GM21367 (cell line): ENCODE results near the gene ATP4B.

Experiments used
- ATAC-seq: cut with Tn5 transposase; IDR thresholded peaks from one replicate; pipeline ENCODE4 v1.9.1; 2021; ENCODE audit not compliant: unreplicated experiment

ATP4B gene

GRCh38 chr13:113656831-113657671 is 947 bp downstream of the ATP4B start:
- ATAC-seq, result no peak

- no peak for ATAC-seq
Measured at GRCh38 chr13:113656003-113656588, 1.9 kb downstream of the ATP4B start.

- no peak for ATAC-seq
Measured at GRCh38 chr13:113655346-113656002, 2.5 kb downstream of the ATP4B start.

GRCh38 chr13:113654591-113655345 is 3.2 kb downstream of the ATP4B start:
- no peak for ATAC-seq

- ATAC-seq, result no peak
Measured at GRCh38 chr13:113654175-113654560, 3.8 kb downstream of the ATP4B start.

DNA sequence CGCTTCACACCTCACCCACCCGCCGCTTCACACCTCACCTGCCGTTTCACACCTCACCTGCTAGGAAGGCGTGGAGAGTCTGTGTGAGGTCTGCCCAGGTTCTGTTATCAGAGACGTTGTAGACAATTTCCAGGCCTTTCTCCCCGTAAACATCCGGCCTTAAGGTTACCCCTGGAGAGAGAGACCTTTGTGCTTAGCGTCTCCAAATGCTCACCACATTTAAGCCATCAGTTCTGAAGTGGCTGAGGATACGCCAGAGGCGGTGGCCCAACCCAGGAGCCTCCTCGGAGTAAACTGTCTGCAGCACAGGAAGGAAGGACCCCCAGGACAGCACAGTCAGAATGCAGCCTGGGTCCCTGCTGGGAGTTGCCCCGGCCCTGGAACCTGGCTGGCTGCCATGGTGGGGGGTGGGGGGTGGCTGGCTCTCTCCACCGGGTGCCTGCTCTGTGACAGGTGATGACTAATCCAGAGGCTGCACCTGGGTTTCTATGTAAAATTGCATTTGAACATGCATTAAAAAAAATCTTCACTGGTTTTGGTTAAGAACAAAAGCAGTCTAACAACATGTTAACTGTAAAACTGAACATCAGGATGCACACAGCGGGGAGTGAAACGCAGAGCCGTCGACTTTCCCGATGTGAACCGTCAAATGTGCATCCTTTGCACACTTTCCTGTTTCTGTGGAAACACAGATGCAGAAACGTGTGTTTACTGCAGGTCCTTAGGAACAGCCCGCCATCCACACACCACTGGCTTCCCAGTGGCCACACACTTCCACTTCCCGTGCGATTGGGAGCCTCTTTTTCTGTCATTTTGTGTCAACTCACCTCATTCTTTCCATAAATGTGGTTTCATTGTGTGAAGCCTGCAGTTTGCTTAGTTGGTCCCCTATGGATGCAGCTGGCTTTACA is 4.5 kb downstream of the ATP4B start:
- ATAC-seq, result no peak

DNA sequence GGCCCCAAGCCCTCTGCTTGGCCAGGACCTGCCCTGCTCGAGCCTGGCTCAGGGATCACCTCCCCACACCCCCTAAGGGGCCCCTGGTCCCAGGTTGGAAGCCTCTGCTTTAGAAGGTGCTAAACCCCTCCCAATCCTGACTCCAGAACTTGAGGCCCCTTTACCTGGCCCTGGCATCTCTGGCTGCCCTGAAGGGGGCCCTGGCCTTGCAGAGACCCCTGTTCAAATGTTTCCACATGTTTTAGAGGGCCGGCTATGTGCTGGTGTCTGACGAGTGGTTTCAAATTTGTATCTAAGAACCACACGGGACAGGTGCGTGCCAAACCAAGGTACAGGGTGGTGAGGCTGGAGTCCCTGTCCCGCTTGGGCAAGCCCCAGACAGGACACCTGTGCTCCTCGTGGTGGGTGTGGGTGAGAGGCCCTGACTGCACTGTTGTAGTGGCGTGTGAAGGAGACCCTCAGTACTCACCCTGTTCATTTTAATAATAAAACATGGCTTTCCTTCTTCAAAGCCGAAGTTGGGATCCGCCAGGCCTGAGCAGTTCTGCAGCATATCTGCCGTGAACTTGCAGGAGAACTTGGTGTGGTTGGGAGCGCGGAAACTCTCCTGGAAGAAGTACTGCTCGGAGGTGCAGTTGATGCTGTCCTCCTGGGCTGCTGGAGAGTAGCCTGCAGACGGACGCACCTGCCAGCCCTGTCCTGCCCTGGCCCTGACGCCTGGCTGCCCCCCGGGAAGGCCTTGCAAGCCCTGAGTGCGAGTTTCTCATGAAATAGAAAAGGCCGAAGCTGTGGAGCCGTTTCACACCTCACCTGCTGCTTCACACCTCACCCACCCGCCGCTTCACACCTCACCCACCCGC is 5.4 kb downstream of the ATP4B start:
- ATAC-seq, result no peak

DNA sequence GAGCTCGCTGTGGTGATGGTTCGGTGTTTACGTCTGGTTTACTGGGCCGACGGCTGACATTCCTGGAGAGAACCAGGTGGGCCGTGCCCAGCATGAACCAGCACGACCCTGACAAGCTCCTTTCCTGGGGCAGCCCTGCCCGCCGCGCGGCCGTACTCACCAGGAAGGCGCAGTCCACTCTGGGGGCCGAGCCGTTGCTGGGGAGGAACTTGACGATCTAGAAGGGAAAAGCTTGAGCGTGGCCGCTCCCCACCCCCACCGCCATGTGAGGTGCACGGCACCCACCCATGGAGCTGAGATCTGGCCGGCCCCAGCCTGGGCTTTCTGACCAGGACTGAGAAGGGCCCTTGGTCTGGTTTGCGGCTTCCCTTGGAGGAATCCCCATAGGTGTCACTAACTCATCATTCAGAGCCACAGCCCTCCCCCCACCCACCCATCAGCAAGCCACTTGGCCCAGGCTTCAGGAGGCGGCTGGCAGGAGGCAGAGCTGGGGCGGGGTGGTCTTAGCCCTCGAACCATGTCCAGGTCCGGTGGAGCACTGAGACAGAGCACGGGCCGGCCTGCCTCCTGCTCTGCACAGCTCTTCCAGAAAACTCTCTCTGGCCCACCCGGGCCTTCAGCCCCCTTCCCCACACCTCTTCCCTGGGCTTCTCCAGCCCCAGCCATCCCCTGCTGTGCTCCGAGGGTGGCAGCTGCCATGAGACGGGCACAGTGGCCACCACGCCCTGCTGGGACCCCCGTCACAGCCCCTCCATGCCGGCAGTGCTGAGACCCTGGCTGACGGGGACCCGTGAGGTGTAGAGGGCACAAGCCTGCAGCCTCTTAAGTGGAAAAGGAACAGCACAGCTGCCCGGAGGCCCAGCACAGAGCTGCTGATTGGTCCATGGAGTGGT is 6.2 kb downstream of the ATP4B start:
- ATAC-seq, result no peak

DNA sequence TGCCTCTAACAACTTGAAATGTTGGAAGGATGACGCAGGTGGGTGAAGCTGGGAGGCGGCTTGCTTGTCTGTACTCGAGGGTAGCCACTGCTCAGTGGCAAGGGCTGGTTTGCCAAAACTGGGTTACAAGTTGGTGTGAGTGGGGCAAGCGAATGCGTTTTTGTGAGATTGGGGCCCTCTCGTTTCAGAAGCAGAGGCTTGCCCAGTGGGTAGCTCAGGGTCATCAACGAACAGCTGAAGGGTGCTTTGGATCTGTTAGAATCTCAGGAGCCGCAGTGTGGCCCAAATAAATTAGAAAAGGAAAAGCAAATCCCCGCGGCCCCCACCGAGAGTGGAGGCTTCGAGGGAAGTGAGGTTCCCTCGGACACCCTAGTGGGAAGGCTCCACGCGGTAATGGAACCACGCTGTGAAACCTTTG is 7.3 kb downstream of the ATP4B start:
- no peak for ATAC-seq

DNA sequence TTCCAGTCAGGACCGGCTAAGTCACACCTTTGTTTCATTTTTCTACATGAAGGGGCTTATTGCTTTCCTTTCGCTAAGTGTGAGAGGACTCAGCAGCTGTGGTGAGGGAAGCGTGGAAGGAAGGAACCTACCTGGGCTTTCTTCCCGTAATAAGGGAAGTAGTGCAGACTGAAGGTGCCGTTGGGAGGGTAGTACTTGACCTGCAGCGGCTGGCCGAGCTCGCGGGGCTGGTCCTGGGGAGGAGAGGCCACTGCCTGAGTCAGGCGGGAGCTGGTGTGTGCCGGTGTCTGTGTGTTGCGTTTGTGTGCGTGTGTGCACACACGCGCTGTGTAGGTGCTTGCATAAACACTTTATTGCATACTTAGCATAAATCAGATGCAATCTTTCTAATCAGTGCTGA is 7.7 kb downstream of the ATP4B start:
- no peak for ATAC-seq

- ATAC-seq, result no peak
Measured at GRCh38 chr13:113649212-113649611, 8.8 kb downstream of the ATP4B start.

DNA sequence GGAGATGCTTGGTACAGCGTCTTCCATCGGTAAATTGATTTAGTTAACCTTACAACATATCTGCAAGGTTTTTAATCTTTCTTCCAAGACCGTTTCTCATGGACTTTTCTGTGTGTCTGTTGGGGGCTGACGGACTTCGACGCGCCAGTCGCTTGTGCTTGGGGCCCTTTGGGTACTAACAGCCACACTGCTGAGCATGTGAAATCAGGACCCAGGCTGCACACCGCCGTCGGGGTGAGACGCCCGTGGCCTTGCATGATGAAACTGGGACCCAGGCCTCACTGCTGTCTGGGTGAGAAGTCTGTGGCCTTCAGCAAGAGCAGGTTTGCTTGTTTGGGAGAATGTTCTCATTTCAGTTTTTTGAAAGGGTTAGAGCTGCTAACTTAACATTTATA is 9.8 kb downstream of the ATP4B start:
- no peak for ATAC-seq

- no peak for ATAC-seq
Measured at GRCh38 chr13:113647351-113648215, 10.4 kb downstream of the ATP4B start.

DNA sequence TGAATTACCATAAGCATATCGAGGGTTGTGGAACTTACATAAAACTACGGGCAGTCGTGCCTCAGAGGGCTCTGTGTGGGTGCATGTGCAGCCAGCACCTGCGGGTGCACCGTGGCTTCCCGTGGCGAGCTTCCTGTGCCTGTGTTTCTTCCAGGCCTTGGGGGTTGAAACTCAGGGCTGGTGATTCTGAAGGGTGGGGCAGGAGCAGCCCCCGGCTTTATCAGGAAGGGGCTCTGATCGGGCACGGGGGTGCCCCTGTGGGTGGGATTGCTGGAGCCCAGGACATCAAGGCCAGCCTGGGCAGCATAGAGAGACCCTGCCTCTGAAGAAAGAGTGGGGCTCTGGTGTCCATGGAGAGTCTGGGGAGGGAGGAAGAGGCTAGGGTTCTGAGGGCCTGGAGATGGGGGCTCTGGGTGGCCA is 11.1 kb downstream of the ATP4B start:
- no peak for ATAC-seq

- ATAC-seq, result no peak
Measured at GRCh38 chr13:113646376-113646775, 11.6 kb downstream of the ATP4B start.

DNA sequence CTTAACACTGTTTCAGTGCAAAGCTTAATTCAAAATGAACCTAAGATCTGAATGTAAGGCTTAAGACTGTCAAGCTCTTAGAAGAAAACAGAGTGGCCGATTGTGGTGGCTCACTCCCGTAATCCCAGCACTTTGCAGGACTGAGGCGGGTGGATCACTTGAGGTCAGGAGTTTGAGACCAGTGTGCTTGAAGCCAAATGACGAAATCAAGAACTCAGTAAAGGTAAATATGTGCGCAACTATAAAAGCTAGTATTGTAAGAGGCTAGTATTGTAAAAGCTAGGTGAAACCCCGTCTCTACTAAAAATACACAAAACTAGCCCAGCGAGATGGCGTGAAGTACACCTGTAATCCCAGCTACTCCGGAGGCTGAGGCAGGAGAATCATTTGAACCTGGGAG is 12.7 kb downstream of the ATP4B start:
- ATAC-seq, result no peak

GRCh38 chr13:113644800-113645199 is 13.2 kb downstream of the ATP4B start:
- ATAC-seq, result no peak

DNA sequence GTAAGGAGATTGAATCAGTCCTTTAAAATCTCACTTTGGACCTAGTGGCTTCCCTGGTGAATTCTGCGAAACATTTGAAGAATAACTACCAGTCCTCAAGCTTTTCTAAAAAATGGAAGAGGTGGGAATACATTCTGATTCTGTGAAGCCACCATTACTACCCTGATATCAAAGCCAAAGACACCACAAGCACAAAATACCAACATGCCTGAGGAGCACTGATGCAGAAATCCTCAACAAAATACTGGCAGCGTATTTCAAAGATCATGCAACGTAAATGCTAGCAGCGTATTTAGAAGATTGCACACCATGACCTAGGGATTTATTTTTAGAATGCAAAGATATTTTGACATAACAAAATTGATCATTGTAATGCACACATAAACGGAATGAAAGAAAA is 14.4 kb downstream of the ATP4B start:
- no peak for ATAC-seq
